ENCODE data around the gene ASIC4. TPM values are rescaled to one million over a fixed set of nuclear protein-coding genes. Genes with fewer than 3 reads are reported as not detected.
A peak's percentile ranks its signal among the peaks of the same experiment; 100 is the strongest.

Gene ASIC4
- total RNA-seq, 6 experiments from 2014 or later = 0.05 to 0.19 (median 0.07) TPM; not detected in 3

DNA sequence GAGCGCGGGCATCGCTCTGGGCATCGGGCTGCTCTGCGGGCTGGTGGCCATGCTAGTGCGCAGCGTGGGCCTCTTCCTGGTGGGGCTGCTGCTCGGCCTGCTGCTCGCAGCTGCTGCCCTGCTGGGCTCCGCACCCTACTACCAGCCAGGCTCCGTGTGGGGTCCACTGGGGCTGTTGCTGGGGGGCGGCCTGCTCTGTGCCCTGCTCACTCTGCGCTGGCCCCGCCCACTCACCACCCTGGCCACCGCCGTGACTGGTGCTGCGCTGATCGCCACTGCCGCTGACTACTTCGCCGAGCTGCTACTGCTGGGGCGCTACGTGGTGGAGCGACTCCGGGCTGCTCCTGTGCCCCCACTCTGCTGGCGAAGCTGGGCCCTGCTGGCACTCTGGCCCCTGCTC is 33.3 kb downstream of the ASIC4 start:
- H3K27me3 Mint-ChIP-seq (ENCODE audit: insufficient read depth) = peaks cover 3% of the 10 kb centered on the region
- no peak overlapping the region for H3K4me3 Mint-ChIP-seq
- H3K9me3 Mint-ChIP-seq = no peaks in the 10 kb centered on the region
- TF ChIP-seq, protein P1, sequence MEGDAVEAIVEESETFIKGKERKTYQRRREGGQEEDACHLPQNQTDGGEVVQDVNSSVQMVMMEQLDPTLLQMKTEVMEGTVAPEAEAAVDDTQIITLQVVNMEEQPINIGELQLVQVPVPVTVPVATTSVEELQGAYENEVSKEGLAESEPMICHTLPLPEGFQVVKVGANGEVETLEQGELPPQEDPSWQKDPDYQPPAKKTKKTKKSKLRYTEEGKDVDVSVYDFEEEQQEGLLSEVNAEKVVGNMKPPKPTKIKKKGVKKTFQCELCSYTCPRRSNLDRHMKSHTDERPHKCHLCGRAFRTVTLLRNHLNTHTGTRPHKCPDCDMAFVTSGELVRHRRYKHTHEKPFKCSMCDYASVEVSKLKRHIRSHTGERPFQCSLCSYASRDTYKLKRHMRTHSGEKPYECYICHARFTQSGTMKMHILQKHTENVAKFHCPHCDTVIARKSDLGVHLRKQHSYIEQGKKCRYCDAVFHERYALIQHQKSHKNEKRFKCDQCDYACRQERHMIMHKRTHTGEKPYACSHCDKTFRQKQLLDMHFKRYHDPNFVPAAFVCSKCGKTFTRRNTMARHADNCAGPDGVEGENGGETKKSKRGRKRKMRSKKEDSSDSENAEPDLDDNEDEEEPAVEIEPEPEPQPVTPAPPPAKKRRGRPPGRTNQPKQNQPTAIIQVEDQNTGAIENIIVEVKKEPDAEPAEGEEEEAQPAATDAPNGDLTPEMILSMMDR (IDR thresholded peaks at IDR 0.05) = no peak
- H3K4me1 Mint-ChIP-seq (ENCODE audit: low read depth) = peaks cover 16% of the 10 kb centered on the region
- H3K27ac Mint-ChIP-seq = no peak overlapping the region
- H3K36me3 Mint-ChIP-seq (ENCODE audit: low read depth) = peaks cover 6% of the 10 kb centered on the region
- no peak for DNase-seq

DNA sequence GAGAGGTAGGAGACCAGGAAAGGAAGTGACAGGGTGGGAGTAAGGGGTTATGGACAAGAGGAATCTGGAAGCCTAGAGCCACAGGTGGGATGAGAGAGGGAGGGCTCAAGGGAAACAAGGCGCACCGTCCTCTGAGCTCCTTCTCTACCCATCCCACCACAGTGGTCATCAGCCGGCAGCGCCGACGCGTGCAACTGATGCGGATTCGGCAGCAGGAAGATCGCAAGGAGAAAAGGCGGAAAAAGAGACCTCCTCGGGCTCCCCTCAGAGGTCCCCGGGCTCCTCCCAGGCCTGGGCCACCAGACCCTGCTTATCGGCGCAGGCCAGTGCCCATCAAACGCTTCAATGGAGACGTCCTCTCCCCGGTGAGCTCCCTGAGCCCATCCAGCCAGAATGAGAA is 34.7 kb downstream of the ASIC4 start:
- peaks cover 3% of the 10 kb centered on the region for H3K27me3 Mint-ChIP-seq (ENCODE audit: insufficient read depth)
- H3K4me1 Mint-ChIP-seq (ENCODE audit: low read depth) = peaks cover 16% of the 10 kb centered on the region
- no peaks in the 10 kb centered on the region for H3K9me3 Mint-ChIP-seq
- H3K27ac Mint-ChIP-seq = no peak overlapping the region
- DNase-seq = no peak
- TF ChIP-seq, protein P1 (IDR thresholded peaks at IDR 0.05) = no peak
- peaks cover 6% of the 10 kb centered on the region for H3K36me3 Mint-ChIP-seq (ENCODE audit: low read depth)
- H3K4me3 Mint-ChIP-seq = no peak overlapping the region

DNA sequence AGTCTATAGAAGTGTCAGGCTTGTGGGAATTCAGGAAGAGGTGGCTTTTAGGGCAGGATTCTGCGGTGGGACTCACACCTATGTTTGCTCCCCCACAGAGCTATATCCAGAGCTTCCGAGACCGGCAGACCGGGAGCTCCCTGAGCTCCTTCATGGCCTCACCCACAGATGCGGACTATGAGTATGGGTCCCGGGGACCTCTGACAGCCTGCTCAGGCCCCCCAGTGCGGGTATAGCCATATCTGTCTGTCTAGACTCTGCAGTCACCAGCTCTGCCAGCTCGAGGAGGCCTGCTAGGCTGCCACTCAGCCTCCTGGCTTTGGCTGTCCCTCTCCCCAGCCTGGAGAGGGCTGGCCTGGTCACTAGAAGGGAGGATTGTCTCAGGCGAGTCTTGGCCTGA is 35.3 kb downstream of the ASIC4 start:
- Mint-ChIP-seq H3K9me3 (no peaks in the 10 kb centered on the region), H3K27me3 (ENCODE audit: insufficient read depth) (peaks cover 3% of the 10 kb centered on the region), H3K4me1 (ENCODE audit: low read depth) (peaks cover 10% of the 10 kb centered on the region), H3K4me3 (no peak overlapping the region), H3K27ac (no peak overlapping the region), H3K36me3 (ENCODE audit: low read depth) (peaks cover 6% of the 10 kb centered on the region)
- no peak for DNase-seq
- TF ChIP-seq, protein P1 (IDR thresholded peaks at IDR 0.05) = no peak

DNA sequence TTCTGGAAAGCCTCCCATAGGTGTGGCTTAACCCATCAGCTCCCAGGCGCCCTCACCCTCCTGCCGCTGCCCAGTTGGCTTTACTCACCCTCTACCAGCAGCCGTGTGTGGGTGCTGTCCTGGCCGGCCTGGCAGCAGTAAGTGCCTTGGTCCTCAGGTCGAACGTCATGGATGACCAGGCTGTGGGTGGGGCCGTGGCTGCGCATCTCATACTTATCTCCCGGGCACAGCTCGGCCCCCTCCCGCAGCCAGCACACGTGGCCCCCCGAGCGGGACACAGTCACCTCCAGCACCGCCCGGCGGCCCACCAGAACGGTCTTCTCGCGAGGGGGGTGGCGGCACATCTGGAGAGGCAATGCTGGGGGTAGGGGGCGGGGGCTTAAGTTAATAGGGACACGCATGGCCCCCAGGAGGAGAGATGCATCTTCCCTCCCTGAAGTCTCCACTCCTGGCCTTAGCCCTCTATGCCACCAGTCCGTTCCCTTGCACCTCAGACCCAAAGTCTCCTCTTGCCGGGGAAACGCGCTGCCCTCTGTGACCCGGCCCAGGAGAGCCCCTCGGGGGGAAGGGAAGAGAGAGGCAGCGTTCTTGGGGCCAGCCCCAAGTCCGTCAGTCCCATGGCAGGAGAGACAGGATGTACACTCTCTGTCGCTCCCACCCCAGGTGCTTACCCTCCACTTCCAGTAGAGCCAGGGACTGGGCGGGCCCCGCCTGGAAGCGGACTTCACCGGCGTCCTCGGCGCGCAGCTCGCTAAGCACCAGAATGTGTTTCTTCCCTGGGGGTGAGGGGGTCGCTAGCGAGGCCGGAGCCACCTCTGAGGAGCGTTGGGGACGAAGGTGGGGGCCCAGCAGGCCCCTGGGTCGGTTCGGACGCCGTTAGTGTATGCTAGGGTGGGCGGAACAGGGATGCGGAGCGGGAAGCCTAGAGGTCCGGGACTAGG is 37.4 kb downstream of the ASIC4 start:
- peaks cover 6% of the 10 kb centered on the region; the same call in 1 of the 2 replicates for H3K4me1 Mint-ChIP-seq (ENCODE audit: low read depth)
- no peaks in the 10 kb centered on the region for H3K9me3 Mint-ChIP-seq
- TF ChIP-seq, protein P1 (IDR thresholded peaks at IDR 0.05) = no peak
- peak overlapping the region; percentile 68; the same call in 1 of the 2 replicates for H3K27ac Mint-ChIP-seq
- peaks cover 6% of the 10 kb centered on the region for H3K36me3 Mint-ChIP-seq (ENCODE audit: low read depth)
- peaks cover 2% of the 10 kb centered on the region for H3K27me3 Mint-ChIP-seq (ENCODE audit: insufficient read depth)
- DNase-seq = peak; percentile 45
- H3K4me3 Mint-ChIP-seq = peak overlapping the region; percentile 84

DNA sequence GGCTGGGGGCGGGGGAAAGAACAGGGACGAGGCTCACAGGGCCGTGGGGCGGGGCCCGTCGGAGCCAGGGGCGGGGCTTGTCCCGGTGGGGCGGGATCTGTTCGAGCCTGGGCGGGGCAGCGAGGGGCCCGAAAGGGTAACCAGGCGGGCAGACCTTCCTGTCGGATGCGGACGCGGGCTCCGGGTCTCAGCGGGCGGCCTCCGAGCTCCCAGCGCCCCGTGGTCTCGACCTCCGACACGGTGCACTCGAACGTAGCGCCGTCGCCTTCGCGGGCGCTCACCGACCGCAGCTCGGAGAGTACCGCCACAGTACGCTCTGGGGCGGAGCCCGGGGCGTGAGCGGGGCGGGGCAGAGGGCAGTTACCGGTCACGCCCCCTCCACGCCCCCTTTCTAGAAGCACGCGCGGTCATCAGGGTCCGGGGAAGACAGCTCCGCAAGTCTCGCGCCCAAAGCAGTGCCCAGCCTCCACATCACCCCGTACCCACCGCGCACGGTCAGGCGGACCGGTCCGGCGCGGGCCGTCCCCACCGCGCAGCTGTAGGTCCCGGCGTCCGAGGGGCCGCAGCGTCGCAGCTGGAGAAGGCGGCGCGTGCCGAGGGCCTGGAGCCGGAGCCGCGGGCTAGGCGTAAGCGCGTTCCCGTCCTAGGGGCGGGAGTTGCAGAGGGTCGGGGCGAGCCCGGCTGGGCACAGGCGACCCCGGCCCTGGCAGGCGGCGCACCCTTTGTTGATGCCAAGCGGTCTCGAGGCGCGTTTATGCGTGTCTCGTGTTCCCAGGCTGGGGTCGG is 38.3 kb downstream of the ASIC4 start:
- H3K4me3 Mint-ChIP-seq = peak overlapping the region; percentile 84
- H3K4me1 Mint-ChIP-seq (ENCODE audit: low read depth) = peaks cover 6% of the 10 kb centered on the region; the same call in 1 of the 2 replicates
- TF ChIP-seq, protein P1 (IDR thresholded peaks at IDR 0.05) = no peak
- peak; percentile 48 for DNase-seq
- H3K27me3 Mint-ChIP-seq (ENCODE audit: insufficient read depth) = no peaks in the 10 kb centered on the region; the same call in none of the 2 replicates
- no peaks in the 10 kb centered on the region for H3K36me3 Mint-ChIP-seq (ENCODE audit: low read depth)
- H3K27ac Mint-ChIP-seq = no peak overlapping the region
- no peaks in the 10 kb centered on the region for H3K9me3 Mint-ChIP-seq

All from HFFc6 (cell line).